GM21390 (cell line): Measurements from ENCODE around the gene XRRA1.

Experiments
- ATAC-seq: cut with Tn5 transposase; IDR thresholded peaks from one replicate; pipeline ENCODE4 v1.9.1; 2021; ENCODE audit not compliant: unreplicated experiment

XRRA1 gene

GRCh38 chr11:74952752-74953151 is 3.9 kb upstream of the XRRA1 start:
- no peak for ATAC-seq

GRCh38 chr11:74951226-74951625 is 2.3 kb upstream of the XRRA1 start:
- no peak for ATAC-seq

GRCh38 chr11:74950374-74950969 is 1.6 kb upstream of the XRRA1 start:
- ATAC-seq, result no peak

- ATAC-seq, result no peak
These were observed 854 bp upstream of the XRRA1 start for GRCh38 chr11:74949753-74950137.

- no peak for ATAC-seq
These were observed 369 bp downstream of the XRRA1 start for GRCh38 chr11:74948546-74948897.

- no peak for ATAC-seq
These were observed 6.7 kb downstream of the XRRA1 start for GRCh38 chr11:74942073-74942759.

- ATAC-seq, result no peak
These were observed 7.4 kb downstream of the XRRA1 start for GRCh38 chr11:74941492-74941891.

GRCh38 chr11:74937696-74938475 is 11.0 kb downstream of the XRRA1 start:
- no peak for ATAC-seq

- no peak for ATAC-seq
These were observed 11.9 kb downstream of the XRRA1 start for GRCh38 chr11:74936976-74937375.

GRCh38 chr11:74936087-74936486 is 12.8 kb downstream of the XRRA1 start:
- ATAC-seq, result no peak

GRCh38 chr11:74935285-74935684 is 13.6 kb downstream of the XRRA1 start:
- no peak for ATAC-seq

- ATAC-seq, result no peak
These were observed 15.1 kb downstream of the XRRA1 start for GRCh38 chr11:74933765-74934164.

- no peak for ATAC-seq
These were observed 16.1 kb downstream of the XRRA1 start for GRCh38 chr11:74932797-74933196.

- ATAC-seq, result no peak
These were observed 16.7 kb downstream of the XRRA1 start for GRCh38 chr11:74932169-74932568.

GRCh38 chr11:74929431-74930363 is 19.2 kb downstream of the XRRA1 start:
- ATAC-seq, result peak; percentile 76

- no peak for ATAC-seq
These were observed 21.4 kb downstream of the XRRA1 start for GRCh38 chr11:74927496-74927895.

- ATAC-seq, result no peak
These were observed 22.4 kb downstream of the XRRA1 start for GRCh38 chr11:74926304-74927030.

GRCh38 chr11:74925281-74925680 is 23.6 kb downstream of the XRRA1 start:
- ATAC-seq, result no peak

- no peak for ATAC-seq
These were observed 25.8 kb downstream of the XRRA1 start for GRCh38 chr11:74923125-74923524.

GRCh38 chr11:74909812-74910211 is 39.1 kb downstream of the XRRA1 start:
- ATAC-seq, result no peak

GRCh38 chr11:74909385-74909784 is 39.5 kb downstream of the XRRA1 start:
- no peak for ATAC-seq
